Vagina (tissue), 2 donors: Measurements from ENCODE around the gene CPNE6. TPM values are rescaled to one million over a fixed set of nuclear protein-coding genes. Genes with fewer than 3 reads are reported as not detected.
A peak's percentile ranks its signal among the peaks of the same experiment; 100 is the strongest.

Source experiments
- DNase-seq, 2 donors: peaks; one replicate each; pipeline ENCODE4 v3.0.0-alpha.2; 2017; ENCODE audit errors: extremely low spot score in 2 of 2
- H3K27ac ChIP-seq: fragments of 200-600 bp; sonication (generic); one replicate; pipeline ENCODE4 v1.5.1; 2019
- H3K27me3 ChIP-seq: fragments of 200-600 bp; sonication (generic); one replicate; pipeline ENCODE4 v1.5.1; 2019
- H3K36me3 ChIP-seq, 2 donors: fragments of 200-600 bp; sonication (generic); one replicate each; pipeline ENCODE4 v1.5.1; 2017 to 2019
- H3K4me1 ChIP-seq: fragments of 200-600 bp; sonication (generic); one replicate; pipeline ENCODE4 v1.5.1; 2019
- H3K4me3 ChIP-seq, 2 donors: fragments of 200-600 bp; sonication (generic); 1 replicate in 1 of 2; 2 replicates in 1 of 2; pipeline ENCODE4 v1.5.1; 2016 to 2019
- H3K9me3 ChIP-seq: fragments of 200-600 bp; sonication (generic); one replicate; pipeline ENCODE4 v1.5.1; 2019
- CTCF ChIP-seq, 3 experiments: fragments of 450-650 bp in 2 of 3; fragments of 200-600 bp in 1 of 3; sonication (generic) in 1 of 3; IDR thresholded peaks; one replicate each; pipeline ENCODE4 v1.5.1; 2017 to 2019; ENCODE audit warnings: antibody characterized with exemption in 3 of 3, mild to moderate bottlenecking in 2 of 3, moderate library complexity in 2 of 3
- POLR2A ChIP-seq, 2 donors: fragments of 450-650 bp; IDR thresholded peaks; one replicate each; pipeline ENCODE4 v1.6.1; 2017; ENCODE audit warnings: antibody characterized with exemption in 2 of 2, mild to moderate bottlenecking in 2 of 2, moderate library complexity in 2 of 2
- POLR2AphosphoS5 ChIP-seq, 2 donors: sonication (generic); formaldehyde crosslinking; IDR thresholded peaks; one replicate each; pipeline ENCODE4 v1.9.0; 2017; ENCODE audit warnings: antibody characterized with exemption in 2 of 2, mild to moderate bottlenecking in 2 of 2, low read depth in 1 of 2; ENCODE audit not compliant: insufficient read depth in 1 of 2
- intact Hi-C: fragments of 100-400 bp; cut with DNase I; formaldehyde crosslinking; loops from one replicate; pipeline ENCODE4 v1.15.1; 2023
- total RNA-seq: library from RNA; depleted of rRNA; stranded (reverse); fragments of >200 nt; gene quantifications from one replicate; pipeline ENCODE4 v1.2.3, GENCODE V29; 2016

The CPNE6 gene
- total RNA-seq, 1 donor from 2014 or later = not detected

DNA sequence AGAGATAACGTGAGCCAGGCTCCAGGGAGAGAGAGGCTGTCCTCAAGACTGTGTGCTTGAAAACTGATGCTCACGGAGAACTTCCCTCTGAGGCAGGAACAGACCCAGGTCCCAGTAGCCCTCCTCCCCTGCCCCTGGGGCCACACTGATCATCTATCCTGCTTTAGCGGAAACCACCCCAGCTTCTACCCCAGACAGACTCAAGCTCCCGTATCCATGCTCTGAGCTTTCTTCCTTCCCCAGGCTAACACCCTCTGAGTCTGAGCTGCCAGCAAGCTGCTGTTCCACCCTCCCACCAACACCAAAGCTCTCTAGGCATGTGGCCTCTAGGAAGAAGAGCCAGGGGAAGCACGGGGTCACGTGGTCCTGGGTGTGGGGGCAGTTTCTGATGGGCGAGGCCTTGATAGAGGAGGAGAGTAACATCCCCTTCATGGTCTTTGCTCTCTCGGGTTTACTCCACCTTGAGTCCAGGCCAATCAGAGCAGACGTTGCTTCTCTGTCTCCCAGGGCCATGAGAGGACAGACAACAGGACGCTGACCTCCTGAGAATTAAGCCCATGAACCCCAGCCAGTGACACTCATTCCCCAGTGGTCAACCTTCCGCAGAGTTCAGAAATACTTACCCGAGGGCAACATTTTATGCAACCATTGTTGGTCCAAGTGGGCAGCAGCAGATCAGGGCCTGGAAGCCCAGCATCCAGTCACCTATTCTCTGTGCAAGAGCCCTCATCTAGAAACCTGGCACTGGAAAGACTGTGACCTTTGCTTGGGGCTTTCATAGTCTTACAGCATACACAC, 24.1 kb downstream of the CPNE6 start:
- no peak for TF ChIP-seq CTCF (IDR thresholded peaks at IDR 0.05)
- no peak for TF ChIP-seq POLR2A (IDR thresholded peaks at IDR 0.05)
- no peak for TF ChIP-seq POLR2AphosphoS5 (IDR thresholded peaks at IDR 0.05; ENCODE audit: insufficient read depth in 1 of 2, low read depth in 1 of 2)
- intact Hi-C loops = no loop called here
- Histone ChIP-seq H3K27me3 (no peaks in the 10 kb centered on the region), H3K27ac (peak overlapping the region; percentile 93), H3K4me1 (peaks cover 23% of the 10 kb centered on the region), H3K36me3 (no peaks in the 10 kb centered on the region), H3K9me3 (no peaks in the 10 kb centered on the region), H3K4me3 (peak overlapping the region; percentile 95 to 96)
- no peak for DNase-seq

DNA sequence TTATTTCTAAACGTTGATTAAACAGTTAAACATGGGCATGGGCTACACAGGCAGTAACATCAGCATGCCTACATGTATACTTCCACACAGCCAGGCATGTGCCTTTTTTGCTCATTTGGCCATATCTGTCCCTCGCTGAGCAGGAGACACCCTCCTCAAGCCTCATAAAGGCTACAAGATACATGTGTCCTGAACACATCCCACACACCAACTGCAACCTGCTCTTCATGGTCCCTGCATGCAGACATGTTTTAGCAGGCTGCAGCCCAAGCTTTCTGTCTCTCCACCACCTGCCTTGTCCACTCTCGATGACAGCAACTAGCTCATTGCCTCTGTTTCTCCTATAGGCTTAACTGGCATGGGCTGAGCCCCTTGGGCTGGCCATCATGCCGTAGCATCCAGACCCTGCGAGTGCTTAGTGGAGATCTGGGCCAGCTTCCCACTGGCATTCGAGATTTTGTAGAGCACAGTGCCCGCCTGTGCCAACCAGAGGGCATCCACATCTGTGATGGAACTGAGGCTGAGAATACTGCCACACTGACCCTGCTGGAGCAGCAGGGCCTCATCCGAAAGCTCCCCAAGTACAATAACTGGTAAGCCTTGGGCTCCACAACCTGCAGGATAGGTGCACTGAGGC, 25.3 kb downstream of the CPNE6 start:
- Histone ChIP-seq H3K27ac (no peak overlapping the region), H3K36me3 (no peaks in the 10 kb centered on the region), H3K4me1 (peaks cover 23% of the 10 kb centered on the region), H3K27me3 (no peaks in the 10 kb centered on the region), H3K9me3 (no peaks in the 10 kb centered on the region), H3K4me3 (no peak overlapping the region)
- intact Hi-C loops = no loop called here
- TF ChIP-seq POLR2AphosphoS5 (IDR thresholded peaks at IDR 0.05; ENCODE audit: insufficient read depth in 1 of 2, low read depth in 1 of 2) (no peak), CTCF (IDR thresholded peaks at IDR 0.05) (no peak), POLR2A (IDR thresholded peaks at IDR 0.05) (no peak)
- DNase-seq = no peak

DNA sequence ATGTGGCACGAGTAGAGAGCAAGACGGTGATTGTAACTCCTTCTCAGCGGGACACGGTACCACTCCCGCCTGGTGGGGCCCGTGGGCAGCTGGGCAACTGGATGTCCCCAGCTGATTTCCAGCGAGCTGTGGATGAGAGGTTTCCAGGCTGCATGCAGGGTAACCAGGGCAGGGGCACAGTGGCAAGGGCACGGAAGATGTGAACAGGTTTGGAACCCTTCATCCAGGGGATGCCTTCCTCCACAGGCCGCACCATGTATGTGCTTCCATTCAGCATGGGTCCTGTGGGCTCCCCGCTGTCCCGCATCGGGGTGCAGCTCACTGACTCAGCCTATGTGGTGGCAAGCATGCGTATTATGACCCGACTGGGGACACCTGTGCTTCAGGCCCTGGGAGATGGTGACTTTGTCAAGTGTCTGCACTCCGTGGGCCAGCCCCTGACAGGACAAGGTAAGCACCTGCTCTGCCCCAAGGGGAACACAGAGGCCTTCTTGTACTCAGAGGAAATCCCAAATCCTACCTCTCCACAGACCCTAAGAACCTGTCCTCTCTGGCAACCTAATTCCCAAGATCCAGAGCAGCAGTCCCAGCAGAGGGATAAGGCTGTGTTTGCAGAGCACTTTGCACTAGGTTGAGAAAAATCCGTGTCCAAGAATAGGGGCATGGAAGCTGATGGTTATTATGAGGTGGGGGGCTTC, 27.0 kb downstream of the CPNE6 start:
- no peak overlapping the region for H3K27ac ChIP-seq
- H3K4me3 ChIP-seq = no peak overlapping the region
- no peak for DNase-seq
- peaks cover 18% of the 10 kb centered on the region for H3K4me1 ChIP-seq
- no peaks in the 10 kb centered on the region for H3K36me3 ChIP-seq
- no peaks in the 10 kb centered on the region for H3K9me3 ChIP-seq
- TF ChIP-seq POLR2AphosphoS5 (IDR thresholded peaks at IDR 0.05; ENCODE audit: insufficient read depth in 1 of 2, low read depth in 1 of 2) = no peak
- no peak for TF ChIP-seq POLR2A (IDR thresholded peaks at IDR 0.05)
- no peak for TF ChIP-seq CTCF (IDR thresholded peaks at IDR 0.05)
- no peaks in the 10 kb centered on the region for H3K27me3 ChIP-seq
- intact Hi-C loops = no loop called here

GRCh38 chr14:24098927-24099813, 27.8 kb downstream of the CPNE6 start:
- Histone ChIP-seq H3K4me1 (peaks cover 14% of the 10 kb centered on the region), H3K27me3 (no peaks in the 10 kb centered on the region), H3K4me3 (no peak overlapping the region), H3K27ac (no peak overlapping the region), H3K9me3 (no peaks in the 10 kb centered on the region), H3K36me3 (no peaks in the 10 kb centered on the region)
- DNase-seq = no peak
- TF ChIP-seq CTCF (IDR thresholded peaks at IDR 0.05) = no peak
- no peak for TF ChIP-seq POLR2AphosphoS5 (IDR thresholded peaks at IDR 0.05; ENCODE audit: insufficient read depth in 1 of 2, low read depth in 1 of 2)
- TF ChIP-seq POLR2A (IDR thresholded peaks at IDR 0.05) = no peak
- intact Hi-C loops = no loop called here
